ENCODE measurements around the gene CES4A. TPM values are rescaled to one million over a fixed set of nuclear protein-coding genes. Genes with fewer than 3 reads are reported as not detected.

CES4A gene
- total and polyA plus RNA-seq, 2 of the 13 experiments (the other 11 are each of a cell fraction or from before 2014, with no cell fraction given), result 0.09 to 0.17 TPM

- TF ChIP-seq SIN3B (IDR thresholded peaks at IDR 0.05; ENCODE audit: low read length) (0 out of 2 replicates have a peak, but pooled peaks have one; percentile 64), CREBL2 (CRISPR knock-in tag; IDR thresholded peaks at IDR 0.05; ENCODE audit: borderline replicate concordance) (no peak), ESRRA (CRISPR knock-in tag; IDR thresholded peaks at IDR 0.05; ENCODE audit: low read depth) (no peak), BCL6 (CRISPR knock-in tag; IDR thresholded peaks at IDR 0.05) (no peak), ZNF788 (CRISPR knock-in tag; IDR thresholded peaks at IDR 0.05; ENCODE audit: borderline replicate concordance) (no peak), KLF13 (CRISPR knock-in tag; IDR thresholded peaks at IDR 0.05) (no peak), ZNF17 (CRISPR knock-in tag; IDR thresholded peaks at IDR 0.05) (no peak), ZNF407 (CRISPR knock-in tag; IDR thresholded peaks at IDR 0.05; ENCODE audit: not compliant biosample characterization) (no peak), MXD3 (CRISPR knock-in tag; IDR thresholded peaks at IDR 0.05) (no peak), KLF11 (CRISPR knock-in tag; IDR thresholded peaks at IDR 0.05) (no peak), NBN (conservative IDR thresholded peaks at IDR 0.05) (no peak), ARID3A (IDR thresholded peaks at IDR 0.05; ENCODE audit: low read depth, low read length) (0 out of 2 replicates have a peak, but pooled peaks have one; percentile 13), HIVEP1 (CRISPR knock-in tag; IDR thresholded peaks at IDR 0.05) (no peak), NR2C2 (CRISPR knock-in tag; IDR thresholded peaks at IDR 0.05; ENCODE audit: borderline replicate concordance) (no peak), ZNF256 (CRISPR knock-in tag; conservative IDR thresholded peaks at IDR 0.05) (no peak), ARID5B (CRISPR knock-in tag; IDR thresholded peaks at IDR 0.05) (peak; percentile 57)
Measured at GRCh38 chr16:66954097-66954659, 34.2 kb upstream of the CES4A start (continued).
